HL-60 (cell line): Measurements from ENCODE around the gene MYNN.

Experiments used
- CTCF ChIP-seq: IDR thresholded peaks from one replicate; pipeline ENCODE4 v1.5.1; 2011; ENCODE audit warnings: low read length, control low read depth, inconsistent platforms; ENCODE audit not compliant: insufficient read depth
- POLR2AphosphoS5 ChIP-seq: IDR thresholded peaks from 2 replicates; pipeline ENCODE4 v1.6.1; 2012; ENCODE audit warnings: low read depth
- REST ChIP-seq: IDR thresholded peaks from 2 replicates; pipeline ENCODE4 v1.6.1; 2012; ENCODE audit warnings: low read depth; ENCODE audit not compliant: insufficient replicate concordance

- TF ChIP-seq CTCF (no peak), REST (no peak), POLR2AphosphoS5 (no peak)
Measured at GRCh38 chr3:169759256-169759655, 13.9 kb upstream of the MYNN start.
